D721Med (cell line): ENCODE results near the gene SORCS2.
A peak's percentile ranks its signal among the peaks of the same experiment; 100 is the strongest.

ENCODE experiments used
- DNase-seq: peaks from one replicate; pipeline ENCODE4 v3.0.0; 2011; ENCODE audit warnings: low spot score; ENCODE audit not compliant: insufficient read length
- FAIRE-seq: peaks from 2 replicates; lab custom pipeline; 2011; peaks lifted over from hg19 to GRCh38; lab: Jason Lieb, UNC
- TF ChIP-seq, protein P1 (sequence below): IDR thresholded peaks from 2 replicates; pipeline ENCODE4 v1.5.1; 2012; ENCODE audit warnings: mild to moderate bottlenecking, control low read depth; ENCODE audit not compliant: insufficient read depth; ENCODE audit errors: missing control alignments

SORCS2 gene

DNA sequence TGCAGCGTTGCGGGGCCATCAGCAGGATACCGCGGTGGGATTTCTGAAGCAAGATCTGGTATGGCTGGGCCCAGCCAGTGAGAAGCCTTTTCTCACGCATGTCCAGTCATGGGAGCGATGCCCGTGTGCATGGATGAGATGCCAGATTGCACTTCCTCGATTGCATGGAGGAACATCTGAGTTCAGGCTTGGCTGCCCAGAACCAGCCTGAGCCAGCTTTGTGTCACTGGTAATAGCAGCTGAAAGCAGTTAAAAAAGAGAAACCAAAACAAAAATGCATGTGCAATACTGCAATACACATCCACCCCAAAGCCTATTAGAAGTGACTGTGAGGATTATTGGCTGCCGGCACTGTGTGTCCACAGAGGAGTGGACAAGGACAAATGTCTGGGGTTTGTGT lies 183.1 kb downstream of the SORCS2 start:
- FAIRE-seq (no peak), DNase-seq (no peak)
- TF ChIP-seq, protein P1, sequence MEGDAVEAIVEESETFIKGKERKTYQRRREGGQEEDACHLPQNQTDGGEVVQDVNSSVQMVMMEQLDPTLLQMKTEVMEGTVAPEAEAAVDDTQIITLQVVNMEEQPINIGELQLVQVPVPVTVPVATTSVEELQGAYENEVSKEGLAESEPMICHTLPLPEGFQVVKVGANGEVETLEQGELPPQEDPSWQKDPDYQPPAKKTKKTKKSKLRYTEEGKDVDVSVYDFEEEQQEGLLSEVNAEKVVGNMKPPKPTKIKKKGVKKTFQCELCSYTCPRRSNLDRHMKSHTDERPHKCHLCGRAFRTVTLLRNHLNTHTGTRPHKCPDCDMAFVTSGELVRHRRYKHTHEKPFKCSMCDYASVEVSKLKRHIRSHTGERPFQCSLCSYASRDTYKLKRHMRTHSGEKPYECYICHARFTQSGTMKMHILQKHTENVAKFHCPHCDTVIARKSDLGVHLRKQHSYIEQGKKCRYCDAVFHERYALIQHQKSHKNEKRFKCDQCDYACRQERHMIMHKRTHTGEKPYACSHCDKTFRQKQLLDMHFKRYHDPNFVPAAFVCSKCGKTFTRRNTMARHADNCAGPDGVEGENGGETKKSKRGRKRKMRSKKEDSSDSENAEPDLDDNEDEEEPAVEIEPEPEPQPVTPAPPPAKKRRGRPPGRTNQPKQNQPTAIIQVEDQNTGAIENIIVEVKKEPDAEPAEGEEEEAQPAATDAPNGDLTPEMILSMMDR = no peak

DNA sequence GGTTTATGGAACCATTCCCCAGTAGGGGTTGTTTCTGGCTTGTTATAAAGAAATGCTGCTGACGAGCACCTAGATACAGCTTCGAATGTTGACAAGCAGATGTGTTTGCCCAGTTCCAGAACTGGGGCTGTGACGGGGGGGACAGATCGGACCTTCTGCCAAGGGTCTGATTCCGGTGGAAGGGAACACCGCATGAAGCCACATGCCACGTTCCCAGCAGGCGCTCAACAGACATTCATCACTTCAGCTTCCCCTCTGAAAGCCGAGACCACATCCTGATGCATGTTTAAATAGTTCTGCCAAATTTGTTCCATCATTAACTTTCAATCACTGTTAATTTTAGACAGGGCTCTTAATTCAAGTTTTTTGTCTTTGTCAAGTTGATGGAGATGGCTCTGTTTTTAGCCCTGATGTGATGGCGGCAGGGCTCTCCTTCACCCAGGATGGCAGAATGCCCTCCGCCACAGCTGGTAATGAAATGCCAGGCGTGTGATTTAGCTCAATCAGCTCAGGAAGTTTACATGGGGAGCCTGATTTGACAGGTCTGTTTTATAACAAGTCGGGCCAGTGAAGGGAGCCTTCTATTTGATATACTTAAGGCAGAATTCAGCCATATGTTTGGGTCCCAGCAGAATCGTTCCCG lies 185.0 kb downstream of the SORCS2 start:
- DNase-seq (no peak), FAIRE-seq (no peak)
- TF ChIP-seq, protein P1 = no peak

DNA sequence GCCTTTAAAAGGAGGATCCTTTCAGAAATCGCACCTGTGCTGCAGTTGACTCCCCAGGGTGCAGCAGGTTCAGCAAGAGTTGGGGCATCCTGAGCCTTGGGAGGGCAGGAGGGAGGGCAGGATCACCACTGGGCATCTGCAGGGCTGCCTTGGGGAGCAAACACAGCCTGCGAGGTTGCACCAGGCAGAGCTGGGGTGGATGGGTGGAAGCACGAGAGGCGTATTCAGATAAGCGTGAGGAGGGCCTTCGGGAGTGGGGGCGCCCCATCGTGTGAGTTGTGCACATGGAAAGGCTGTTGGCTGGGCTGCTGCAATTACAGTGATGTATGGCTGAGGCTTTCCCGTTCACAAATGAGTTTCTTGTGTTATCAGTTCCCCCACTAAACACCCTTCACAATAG lies 186.8 kb downstream of the SORCS2 start:
- DNase-seq (no peak), FAIRE-seq (no peak)
- TF ChIP-seq, protein P1 = no peak

DNA sequence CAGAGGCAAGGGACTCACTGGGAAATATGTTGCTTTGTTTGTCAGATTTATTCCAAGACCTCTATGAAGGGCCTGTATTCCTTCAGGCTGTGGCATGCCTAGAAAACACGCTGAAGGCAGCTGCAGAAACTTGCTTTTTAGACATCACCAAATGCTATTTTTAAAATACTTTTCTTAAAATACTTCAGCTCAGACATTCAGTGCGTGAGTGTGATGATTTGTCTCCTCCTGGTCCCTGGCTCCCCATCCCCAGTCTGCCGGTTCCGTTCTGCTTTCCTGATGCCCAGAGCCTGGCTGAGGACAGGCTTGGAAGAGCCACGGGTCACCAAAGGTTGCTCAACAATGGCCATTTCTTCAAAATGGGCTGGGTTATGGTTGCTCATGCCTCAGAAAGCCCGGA lies 187.4 kb downstream of the SORCS2 start:
- TF ChIP-seq, protein P1 = no peak
- FAIRE-seq = no peak

DNA sequence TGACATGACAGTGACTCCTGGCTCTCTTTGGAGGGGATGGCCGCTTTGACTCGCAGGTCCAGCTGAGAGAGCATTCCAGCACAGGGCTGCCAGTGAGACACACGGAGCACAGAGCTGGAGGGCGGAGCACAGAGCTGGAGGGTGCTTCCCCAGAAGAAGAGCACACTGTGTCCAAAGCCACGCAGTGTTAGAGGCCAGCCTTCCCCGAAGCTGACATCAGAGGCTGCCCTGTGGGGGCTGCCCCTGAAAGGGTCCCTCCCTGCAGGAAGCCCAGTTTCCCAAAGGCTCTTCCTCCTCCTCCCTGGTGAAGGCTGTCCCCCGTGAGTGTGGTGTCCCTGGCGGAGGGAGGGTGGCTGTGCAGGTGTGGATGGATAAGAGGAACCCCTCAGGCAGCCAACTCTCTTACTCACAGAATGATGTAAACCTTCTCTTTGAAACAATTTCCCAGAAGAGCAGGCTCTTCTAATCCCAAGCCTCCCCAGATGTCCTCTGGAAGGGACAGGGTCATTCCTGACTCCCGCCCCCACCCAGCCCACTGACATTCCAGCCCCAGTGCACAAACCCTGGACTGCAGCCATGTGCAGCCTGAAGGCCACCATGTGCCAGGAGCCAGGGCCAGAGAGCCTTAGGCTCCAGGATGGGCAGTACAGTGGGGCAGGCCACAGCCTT lies 189.0 kb downstream of the SORCS2 start:
- TF ChIP-seq, protein P1 = no peak
- FAIRE-seq (no peak), DNase-seq (peak; percentile 7)

More for the DNA sequence above, 187.4 kb downstream of the SORCS2 start:
- no peak for DNase-seq

- TF ChIP-seq, protein P1 = no peak
- FAIRE-seq (no peak), DNase-seq (peak; percentile 13)
These were observed 189.7 kb downstream of the SORCS2 start for GRCh38 chr4:7381890-7382633.

DNA sequence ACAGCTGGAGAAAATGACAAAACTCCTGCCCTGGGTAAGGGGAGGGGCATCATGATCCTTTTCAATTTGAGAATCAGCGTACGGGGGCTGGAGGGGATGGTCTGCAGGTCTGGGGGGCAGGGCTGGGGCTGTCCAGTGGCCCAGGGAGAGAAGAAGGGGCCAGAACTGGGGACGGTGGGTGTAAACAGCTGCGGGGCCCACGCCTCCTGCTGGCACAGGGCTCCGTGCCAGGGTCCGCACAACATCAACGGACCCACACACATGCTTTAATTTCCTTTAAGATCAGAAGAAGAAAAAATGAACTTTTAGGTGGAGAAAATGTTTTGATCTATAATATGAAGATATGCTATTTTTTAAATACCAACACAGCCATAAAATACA lies 190.3 kb downstream of the SORCS2 start:
- TF ChIP-seq, protein P1 = no peak
- DNase-seq (no peak), FAIRE-seq (no peak)
